Measurements from ENCODE around the gene LRRC2.
"Not testable (repeated sequence)": the region's sequence is repeated elsewhere in the genome, so short reads cannot be mapped to it uniquely, and the experiment has no call there.

The LRRC2 gene

GRCh38 chr3:46552538-46552937 is 13.6 kb downstream of the LRRC2 start:
- DNase-seq (ENCODE audit: low read depth): no peak

- no peak for DNase-seq (ENCODE audit: low read depth)
Observed at GRCh38 chr3:46551615-46552014, 14.5 kb downstream of the LRRC2 start.

GRCh38 chr3:46549989-46550388 is 16.1 kb downstream of the LRRC2 start:
- DNase-seq (ENCODE audit: low read depth): no peak

- no peak for DNase-seq (ENCODE audit: low read depth)
Observed at GRCh38 chr3:46549408-46549904, 16.6 kb downstream of the LRRC2 start.

GRCh38 chr3:46548611-46549010 is 17.5 kb downstream of the LRRC2 start:
- not testable (repeated sequence) for DNase-seq (ENCODE audit: low read depth)

- no peak for DNase-seq (ENCODE audit: low read depth)
Observed at GRCh38 chr3:46546896-46547440, 19.1 kb downstream of the LRRC2 start.

GRCh38 chr3:46545818-46546630 is 20.1 kb downstream of the LRRC2 start:
- no peak for DNase-seq (ENCODE audit: low read depth)

GRCh38 chr3:46544771-46545503 is 21.2 kb downstream of the LRRC2 start:
- no peak for DNase-seq (ENCODE audit: low read depth)

GRCh38 chr3:46542801-46543201 is 23.3 kb downstream of the LRRC2 start:
- no peak for DNase-seq (ENCODE audit: low read depth)

GRCh38 chr3:46542344-46542743 is 23.8 kb downstream of the LRRC2 start:
- DNase-seq (ENCODE audit: low read depth): no peak

- DNase-seq (ENCODE audit: low read depth): no peak
Observed at GRCh38 chr3:46541835-46542234, 24.3 kb downstream of the LRRC2 start.

- DNase-seq (ENCODE audit: low read depth): no peak
Observed at GRCh38 chr3:46540550-46540949, 25.6 kb downstream of the LRRC2 start.

GRCh38 chr3:46539443-46540005 is 26.6 kb downstream of the LRRC2 start:
- DNase-seq (ENCODE audit: low read depth): no peak

- DNase-seq (ENCODE audit: low read depth): peak; percentile 81
Observed at GRCh38 chr3:46538803-46539442, 27.2 kb downstream of the LRRC2 start.

GRCh38 chr3:46538425-46538802 is 27.7 kb downstream of the LRRC2 start:
- not testable (repeated sequence) for DNase-seq (ENCODE audit: low read depth)

GRCh38 chr3:46537779-46538178 is 28.3 kb downstream of the LRRC2 start:
- DNase-seq (ENCODE audit: low read depth): no peak

GRCh38 chr3:46537316-46537715 is 28.8 kb downstream of the LRRC2 start:
- DNase-seq (ENCODE audit: low read depth): no peak

GRCh38 chr3:46536758-46537157 is 29.3 kb downstream of the LRRC2 start:
- no peak for DNase-seq (ENCODE audit: low read depth)

GRCh38 chr3:46535746-46536145 is 30.4 kb downstream of the LRRC2 start:
- no peak for DNase-seq (ENCODE audit: low read depth)

GRCh38 chr3:46533091-46533490 is 33.0 kb downstream of the LRRC2 start:
- DNase-seq (ENCODE audit: low read depth): no peak

- no peak for DNase-seq (ENCODE audit: low read depth)
Observed at GRCh38 chr3:46527239-46527638, 38.9 kb downstream of the LRRC2 start.

GRCh38 chr3:46524832-46525231 is 41.3 kb downstream of the LRRC2 start:
- DNase-seq (ENCODE audit: low read depth): no peak
